Smooth muscle cell (in vitro differentiated cells): Measurements from ENCODE around the gene CLDND1. TPM values are rescaled to one million over a fixed set of nuclear protein-coding genes. Genes with fewer than 3 reads are reported as not detected.

Experiments used
- DNase-seq: peaks from one replicate; lab custom pipeline; 2025; ENCODE audit not compliant: unreplicated experiment; lab: John Stamatoyannopoulos, UW
- H2AFZ ChIP-seq: fragments of 200-600 bp; sonication (generic); 2 replicates; pipeline ENCODE4 v1.6.0; 2016; ENCODE audit warnings: antibody characterized with exemption, low read depth, mild to moderate bottlenecking
- H3F3A ChIP-seq: fragments of 200-600 bp; sonication (generic); 2 replicates; pipeline ENCODE4 v1.6.0; 2017; ENCODE audit warnings: antibody characterized with exemption, low read depth
- H3K27ac ChIP-seq: fragments of 200-600 bp; sonication (generic); 2 replicates; pipeline ENCODE4 v1.5.1; 2016; ENCODE audit warnings: low read depth, mild to moderate bottlenecking
- H3K27me3 ChIP-seq: fragments of 200-600 bp; sonication (generic); 2 replicates; pipeline ENCODE4 v1.6.1; 2016; ENCODE audit warnings: low read depth, mild to moderate bottlenecking
- H3K36me3 ChIP-seq: fragments of 200-600 bp; sonication (generic); 2 replicates; pipeline ENCODE4 v1.5.1; 2016; ENCODE audit warnings: low read depth
- H3K4me1 ChIP-seq: fragments of 200-600 bp; sonication (generic); 2 replicates; pipeline ENCODE4 v1.5.1; 2016; ENCODE audit warnings: low read depth
- H3K4me2 ChIP-seq: fragments of 200-600 bp; sonication (generic); 2 replicates; pipeline ENCODE4 v1.6.0; 2016; ENCODE audit warnings: mild to moderate bottlenecking
- H3K4me3 ChIP-seq: fragments of 200-600 bp; sonication (generic); 2 replicates; pipeline ENCODE4 v1.5.1; 2016; ENCODE audit warnings: mild to moderate bottlenecking
- H3K79me2 ChIP-seq: fragments of 200-600 bp; sonication (generic); 2 replicates; pipeline ENCODE4 v1.6.0; 2016; ENCODE audit warnings: low read depth, mild to moderate bottlenecking
- H3K9ac ChIP-seq: fragments of 200-600 bp; sonication (generic); 2 replicates; pipeline ENCODE4 v1.6.0; 2016; ENCODE audit warnings: low read depth
- H3K9me3 ChIP-seq: fragments of 200-600 bp; sonication (generic); replicated peaks from 2 replicates; pipeline ENCODE4 v1.5.1; 2016; ENCODE audit warnings: low read depth
- H4K20me1 ChIP-seq: fragments of 200-600 bp; sonication (generic); 2 replicates; pipeline ENCODE4 v1.6.0; 2016; ENCODE audit warnings: low read depth
- CTCF ChIP-seq: fragments of 200-600 bp; sonication (generic); IDR thresholded peaks from 2 replicates; pipeline ENCODE4 v1.5.1; 2017; ENCODE audit warnings: borderline replicate concordance, mild to moderate bottlenecking, antibody characterized with exemption; ENCODE audit not compliant: insufficient read depth, poor library complexity, severe bottlenecking
- WGBS: methylation state at CpG from one replicate; pipeline ENCODE4 v1.1.7; 2016; ENCODE audit warnings: low lambda C conversion rate; 5-methylcytosine and 5-hydroxymethylcytosine counted together
- polyA plus RNA-seq: library from polyadenylated mRNA; unstranded; fragments of >200 nt; fragmentation: Nextera tagmentation; extraction: Ambion mirVana; gene quantifications from 2 replicates; pipeline ENCODE4 v1.2.1, GENCODE V29; 2016
- total RNA-seq: library from RNA; depleted of rRNA; stranded (reverse); fragments of >200 nt; gene quantifications from 2 replicates; pipeline ENCODE4 v1.2.3, GENCODE V29; 2014

Gene CLDND1
- total and polyA plus RNA-seq, 2 experiments from 2014 or later: 111 to 161 TPM

GRCh38 chr3:98555025-98555379 is 32.3 kb upstream of the CLDND1 start:
- no peaks in the 10 kb centered on the region for H3K36me3 ChIP-seq
- H3K27me3 ChIP-seq: no peaks in the 10 kb centered on the region
- H3K9me3 ChIP-seq: no peaks in the 10 kb centered on the region
- TF ChIP-seq CTCF: no peak
- no peak overlapping the region for H3K4me2 ChIP-seq
- H3F3A ChIP-seq: no peaks in the 10 kb centered on the region
- 60% methylated on average over 4 of the region's 4 CpGs for WGBS
- no peak overlapping the region for H2AFZ ChIP-seq
- no peak overlapping the region for H3K4me3 ChIP-seq
- no peak overlapping the region for H3K9ac ChIP-seq
- no peaks in the 10 kb centered on the region for H3K4me1 ChIP-seq
- H3K27ac ChIP-seq: peak overlapping the region; percentile 76
- H4K20me1 ChIP-seq: no peaks in the 10 kb centered on the region
- DNase-seq: no peak
- H3K79me2 ChIP-seq: no peaks in the 10 kb centered on the region

DNA sequence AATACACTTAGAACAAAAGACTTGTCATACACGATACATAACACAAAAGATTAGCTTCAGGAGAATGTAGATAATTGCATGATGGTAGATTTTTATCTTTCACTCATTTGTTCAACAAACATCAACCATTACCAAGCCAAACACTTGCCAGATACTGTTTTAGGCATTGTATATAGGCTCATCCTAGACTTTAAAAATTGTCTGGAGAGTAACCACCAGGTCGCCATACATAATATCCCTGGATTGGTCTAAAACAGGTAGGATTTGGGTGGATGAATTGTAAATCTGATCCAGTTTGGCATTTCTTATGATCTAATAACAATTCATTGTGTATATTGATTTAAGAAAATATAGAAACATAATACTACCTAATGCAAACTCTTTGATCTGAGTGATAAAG is 31.9 kb upstream of the CLDND1 start:
- H3K36me3 ChIP-seq: no peaks in the 10 kb centered on the region
- no peaks in the 10 kb centered on the region for H3K9me3 ChIP-seq
- no peak overlapping the region for H3K9ac ChIP-seq
- no peak overlapping the region for H3K4me3 ChIP-seq
- H3K79me2 ChIP-seq: no peaks in the 10 kb centered on the region
- no peaks in the 10 kb centered on the region for H4K20me1 ChIP-seq
- peak overlapping the region; percentile 76 for H3K27ac ChIP-seq
- no peaks in the 10 kb centered on the region for H3K27me3 ChIP-seq
- H3K4me1 ChIP-seq: no peaks in the 10 kb centered on the region
- no peak overlapping the region for H2AFZ ChIP-seq
- 94% methylated on average over 2 of the region's 2 CpGs for WGBS
- no peak for DNase-seq
- TF ChIP-seq CTCF: no peak
- H3F3A ChIP-seq: no peaks in the 10 kb centered on the region
- H3K4me2 ChIP-seq: no peak overlapping the region

GRCh38 chr3:98553753-98554152 is 31.1 kb upstream of the CLDND1 start:
- Histone ChIP-seq H3K79me2 (no peaks in the 10 kb centered on the region), H3K9me3 (no peaks in the 10 kb centered on the region), H4K20me1 (no peaks in the 10 kb centered on the region), H3K4me3 (no peak overlapping the region), H3K4me2 (no peak overlapping the region), H3K9ac (no peak overlapping the region), H3K27ac (no peak overlapping the region), H2AFZ (no peak overlapping the region), H3K4me1 (no peaks in the 10 kb centered on the region), H3K36me3 (no peaks in the 10 kb centered on the region), H3K27me3 (no peaks in the 10 kb centered on the region), H3F3A (no peaks in the 10 kb centered on the region)
- no peak for TF ChIP-seq CTCF
- WGBS: 98% methylated on average over 2 of the region's 2 CpGs
- DNase-seq: no peak

GRCh38 chr3:98553021-98553563 is 30.4 kb upstream of the CLDND1 start:
- Histone ChIP-seq H3K4me3 (no peak overlapping the region), H3K79me2 (no peaks in the 10 kb centered on the region), H4K20me1 (no peaks in the 10 kb centered on the region), H3F3A (no peaks in the 10 kb centered on the region), H2AFZ (no peak overlapping the region), H3K4me2 (no peak overlapping the region), H3K9me3 (no peaks in the 10 kb centered on the region), H3K4me1 (no peaks in the 10 kb centered on the region), H3K27me3 (no peaks in the 10 kb centered on the region), H3K36me3 (no peaks in the 10 kb centered on the region), H3K27ac (no peak overlapping the region), H3K9ac (no peak overlapping the region)
- no peak for DNase-seq
- 87% methylated on average over 6 of the region's 6 CpGs for WGBS
- no peak for TF ChIP-seq CTCF
